Vagina (tissue), 2 donors: ENCODE measurements around the gene MSL2. TPM values are rescaled to one million over a fixed set of nuclear protein-coding genes. Genes with fewer than 3 reads are reported as not detected.
"Not testable (repeated sequence)": the region's sequence is repeated elsewhere in the genome, so short reads cannot be mapped to it uniquely, and the experiment has no call there.

Experiments used
- DNase-seq, 2 donors: peaks; one replicate each; pipeline ENCODE4 v3.0.0-alpha.2; 2017; ENCODE audit errors: extremely low spot score in 2 of 2
- H3K27ac ChIP-seq: fragments of 200-600 bp; sonication (generic); one replicate; pipeline ENCODE4 v1.5.1; 2019
- H3K27me3 ChIP-seq: fragments of 200-600 bp; sonication (generic); one replicate; pipeline ENCODE4 v1.5.1; 2019
- H3K36me3 ChIP-seq, 2 donors: fragments of 200-600 bp; sonication (generic); one replicate each; pipeline ENCODE4 v1.5.1; 2017 to 2019
- H3K4me1 ChIP-seq: fragments of 200-600 bp; sonication (generic); one replicate; pipeline ENCODE4 v1.5.1; 2019
- H3K4me3 ChIP-seq, 2 donors: fragments of 200-600 bp; sonication (generic); 1 replicate in 1 of 2; 2 replicates in 1 of 2; pipeline ENCODE4 v1.5.1; 2016 to 2019
- H3K9me3 ChIP-seq: fragments of 200-600 bp; sonication (generic); one replicate; pipeline ENCODE4 v1.5.1; 2019
- POLR2A ChIP-seq, 2 donors: fragments of 450-650 bp; IDR thresholded peaks; one replicate each; pipeline ENCODE4 v1.6.1; 2017; ENCODE audit warnings: antibody characterized with exemption in 2 of 2, mild to moderate bottlenecking in 2 of 2, moderate library complexity in 2 of 2
- POLR2AphosphoS5 ChIP-seq, 2 donors: sonication (generic); formaldehyde crosslinking; IDR thresholded peaks; one replicate each; pipeline ENCODE4 v1.9.0; 2017; ENCODE audit warnings: antibody characterized with exemption in 2 of 2, mild to moderate bottlenecking in 2 of 2, low read depth in 1 of 2; ENCODE audit not compliant: insufficient read depth in 1 of 2
- intact Hi-C: fragments of 100-400 bp; cut with DNase I; formaldehyde crosslinking; loops from one replicate; pipeline ENCODE4 v1.15.1; 2023
- total RNA-seq: library from RNA; depleted of rRNA; stranded (reverse); fragments of >200 nt; gene quantifications from one replicate; pipeline ENCODE4 v1.2.3, GENCODE V29; 2016
- TF ChIP-seq, protein P1 (sequence below), 3 experiments: fragments of 450-650 bp in 2 of 3; fragments of 200-600 bp in 1 of 3; sonication (generic) in 1 of 3; IDR thresholded peaks; one replicate each; pipeline ENCODE4 v1.5.1; 2017 to 2019; ENCODE audit warnings: antibody characterized with exemption in 3 of 3, mild to moderate bottlenecking in 2 of 3, moderate library complexity in 2 of 3

Gene MSL2
- total RNA-seq, 1 donor from 2014 or later: 18.7 TPM

DNA sequence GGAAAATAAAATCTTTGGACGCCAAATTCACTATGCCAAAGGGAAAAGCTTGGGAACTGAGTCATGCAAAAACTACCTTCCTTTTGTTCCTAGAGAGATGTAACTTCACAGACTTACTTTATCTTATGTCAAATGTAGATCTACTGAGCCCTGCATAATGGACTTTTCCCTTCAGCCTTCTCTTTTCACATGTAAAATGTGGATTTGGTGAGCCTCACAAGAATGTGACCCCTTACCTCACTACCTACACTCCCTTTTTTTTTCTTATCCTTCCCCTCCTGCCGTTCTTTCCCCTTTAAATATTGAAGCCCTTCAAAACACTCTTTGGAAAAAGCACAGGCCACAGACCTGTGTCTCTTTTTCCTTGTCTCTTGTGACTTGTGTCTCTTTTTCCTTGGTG, 40.0 kb upstream of the MSL2 start:
- H3K9me3 ChIP-seq: no peaks in the 10 kb centered on the region
- no peaks in the 10 kb centered on the region for H3K4me1 ChIP-seq
- no peak for TF ChIP-seq POLR2A (IDR thresholded peaks at IDR 0.05)
- intact Hi-C loops: no loop called here
- H3K27ac ChIP-seq: no peak overlapping the region
- no peaks in the 10 kb centered on the region for H3K36me3 ChIP-seq
- H3K4me3 ChIP-seq: no peak overlapping the region
- no peaks in the 10 kb centered on the region for H3K27me3 ChIP-seq
- DNase-seq: no peak

DNA sequence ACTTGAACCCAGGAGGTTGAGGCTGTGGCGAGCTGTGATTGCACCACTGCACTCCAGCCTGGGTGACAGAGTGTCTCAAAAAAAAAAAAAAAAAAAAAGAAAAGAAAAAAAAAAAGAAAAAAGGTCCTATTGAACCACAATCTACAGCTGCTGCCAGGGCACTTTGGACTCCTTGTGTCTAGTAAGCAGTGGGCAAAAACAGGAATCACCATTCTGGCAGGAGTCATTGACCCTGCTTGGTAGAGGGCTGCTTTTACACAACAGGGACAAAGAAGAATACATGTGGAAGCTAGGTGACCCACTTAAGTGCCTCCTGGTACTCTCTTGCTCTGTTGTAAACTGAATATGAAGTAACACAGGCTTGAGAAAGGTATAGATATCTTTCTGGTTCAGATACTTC, 39.4 kb upstream of the MSL2 start:
- H3K36me3 ChIP-seq: no peaks in the 10 kb centered on the region
- no peaks in the 10 kb centered on the region for H3K4me1 ChIP-seq
- no peaks in the 10 kb centered on the region for H3K27me3 ChIP-seq
- H3K4me3 ChIP-seq: no peak overlapping the region
- no peak for DNase-seq
- H3K27ac ChIP-seq: no peak overlapping the region
- no peaks in the 10 kb centered on the region for H3K9me3 ChIP-seq
- TF ChIP-seq POLR2A (IDR thresholded peaks at IDR 0.05): no peak
- TF ChIP-seq, protein P1, sequence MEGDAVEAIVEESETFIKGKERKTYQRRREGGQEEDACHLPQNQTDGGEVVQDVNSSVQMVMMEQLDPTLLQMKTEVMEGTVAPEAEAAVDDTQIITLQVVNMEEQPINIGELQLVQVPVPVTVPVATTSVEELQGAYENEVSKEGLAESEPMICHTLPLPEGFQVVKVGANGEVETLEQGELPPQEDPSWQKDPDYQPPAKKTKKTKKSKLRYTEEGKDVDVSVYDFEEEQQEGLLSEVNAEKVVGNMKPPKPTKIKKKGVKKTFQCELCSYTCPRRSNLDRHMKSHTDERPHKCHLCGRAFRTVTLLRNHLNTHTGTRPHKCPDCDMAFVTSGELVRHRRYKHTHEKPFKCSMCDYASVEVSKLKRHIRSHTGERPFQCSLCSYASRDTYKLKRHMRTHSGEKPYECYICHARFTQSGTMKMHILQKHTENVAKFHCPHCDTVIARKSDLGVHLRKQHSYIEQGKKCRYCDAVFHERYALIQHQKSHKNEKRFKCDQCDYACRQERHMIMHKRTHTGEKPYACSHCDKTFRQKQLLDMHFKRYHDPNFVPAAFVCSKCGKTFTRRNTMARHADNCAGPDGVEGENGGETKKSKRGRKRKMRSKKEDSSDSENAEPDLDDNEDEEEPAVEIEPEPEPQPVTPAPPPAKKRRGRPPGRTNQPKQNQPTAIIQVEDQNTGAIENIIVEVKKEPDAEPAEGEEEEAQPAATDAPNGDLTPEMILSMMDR (IDR thresholded peaks at IDR 0.05): no peak
- TF ChIP-seq POLR2AphosphoS5 (IDR thresholded peaks at IDR 0.05; ENCODE audit: insufficient read depth in 1 of 2, low read depth in 1 of 2): no peak
- intact Hi-C loops: no loop called here

DNA sequence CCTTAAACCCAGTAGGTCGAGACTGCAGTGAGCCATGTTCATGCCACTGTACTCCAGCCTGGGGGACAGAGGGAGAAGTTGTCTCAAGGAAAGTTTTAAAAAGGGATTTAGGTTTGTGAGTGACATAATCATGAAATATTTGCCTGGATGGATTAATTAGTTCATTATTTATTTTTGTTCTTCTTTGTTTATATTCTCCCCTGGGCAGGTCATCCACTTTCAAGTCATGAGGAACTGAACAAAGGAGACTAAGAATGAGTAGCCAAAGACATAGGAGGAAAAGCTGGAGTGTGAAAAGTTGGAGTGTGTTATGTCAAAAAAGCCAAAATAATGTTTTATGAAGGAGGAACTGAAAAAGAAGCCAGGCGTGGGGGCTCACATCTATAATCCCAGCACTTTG, 36.3 kb upstream of the MSL2 start:
- TF ChIP-seq POLR2A (IDR thresholded peaks at IDR 0.05) (no peak), POLR2AphosphoS5 (IDR thresholded peaks at IDR 0.05; ENCODE audit: insufficient read depth in 1 of 2, low read depth in 1 of 2) (no peak)
- TF ChIP-seq, protein P1 (IDR thresholded peaks at IDR 0.05): no peak
- Histone ChIP-seq H3K4me1 (no peaks in the 10 kb centered on the region), H3K4me3 (no peak overlapping the region), H3K9me3 (no peaks in the 10 kb centered on the region), H3K27ac (no peak overlapping the region), H3K36me3 (no peaks in the 10 kb centered on the region), H3K27me3 (no peaks in the 10 kb centered on the region)
- intact Hi-C loops: no loop called here
- DNase-seq: no peak

DNA sequence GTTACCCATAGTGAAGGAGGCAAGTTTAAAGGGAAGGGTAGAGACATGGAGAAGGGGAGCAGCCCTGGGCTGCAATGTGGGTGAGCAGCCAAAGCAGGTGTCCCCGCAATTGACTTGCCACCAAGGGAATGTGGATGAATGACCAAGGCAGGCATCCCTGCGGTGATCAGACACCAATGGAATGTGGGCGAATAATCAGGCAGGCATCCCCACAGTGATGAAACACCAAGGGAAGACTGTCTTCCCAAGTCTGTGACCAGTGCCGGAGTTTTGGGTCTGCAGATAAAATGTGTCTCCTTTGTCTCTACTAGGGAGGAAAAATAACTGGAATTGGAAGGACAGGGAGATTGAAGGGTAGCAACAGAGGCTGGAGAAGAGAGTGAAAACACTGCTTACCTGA, 26.6 kb upstream of the MSL2 start:
- H3K4me1 ChIP-seq, H3K27me3 ChIP-seq, H3K9me3 ChIP-seq, H3K36me3 ChIP-seq, H3K4me3 ChIP-seq, intact Hi-C loops, H3K27ac ChIP-seq, DNase-seq: not testable (repeated sequence)

DNA sequence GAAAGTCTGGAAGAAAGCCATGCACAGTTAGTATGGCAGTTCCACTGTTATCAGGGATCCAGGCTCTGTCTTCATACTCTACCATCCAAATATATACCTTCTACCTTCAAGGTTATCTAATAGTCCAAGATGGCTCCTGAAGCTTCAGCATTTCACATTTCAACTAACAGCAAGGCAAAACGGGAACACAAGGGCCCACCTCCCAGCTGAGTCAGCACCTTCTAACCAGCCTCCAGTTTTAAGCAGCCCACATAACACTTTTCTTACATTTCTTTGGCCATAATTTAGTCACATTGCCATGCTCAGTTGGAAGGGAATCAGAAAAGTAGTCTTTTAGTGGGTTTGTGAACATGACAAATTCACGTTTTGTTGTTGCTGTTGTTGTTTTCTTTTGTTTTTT, 15.4 kb upstream of the MSL2 start:
- no peaks in the 10 kb centered on the region for H3K9me3 ChIP-seq
- H3K4me1 ChIP-seq: no peaks in the 10 kb centered on the region
- no peak overlapping the region for H3K27ac ChIP-seq
- no peak overlapping the region for H3K4me3 ChIP-seq
- no peaks in the 10 kb centered on the region for H3K27me3 ChIP-seq
- TF ChIP-seq POLR2A (IDR thresholded peaks at IDR 0.05) (no peak), POLR2AphosphoS5 (IDR thresholded peaks at IDR 0.05; ENCODE audit: insufficient read depth in 1 of 2, low read depth in 1 of 2) (no peak)
- TF ChIP-seq, protein P1 (IDR thresholded peaks at IDR 0.05): no peak
- DNase-seq: no peak
- intact Hi-C loops: no loop called here
- H3K36me3 ChIP-seq: no peaks in the 10 kb centered on the region

DNA sequence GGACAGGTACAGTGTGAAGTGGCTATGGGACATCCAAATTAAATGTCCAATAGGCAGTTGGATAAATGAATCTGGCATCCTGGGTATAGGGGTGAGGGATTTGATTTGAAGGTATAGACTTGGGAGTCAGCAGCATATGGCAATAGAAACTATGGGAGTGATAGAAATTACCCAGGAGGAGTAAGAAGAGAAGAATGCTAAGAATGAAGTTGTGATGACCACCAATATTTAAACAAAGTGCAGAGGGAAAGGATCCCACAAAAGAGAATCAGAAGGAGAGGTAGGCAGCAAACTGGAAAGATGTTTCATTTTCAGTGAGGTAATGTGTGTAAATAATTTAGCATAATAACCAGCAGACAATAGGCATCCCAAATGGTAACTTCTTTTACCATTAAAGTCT, 13.8 kb upstream of the MSL2 start:
- H3K4me3 ChIP-seq: no peak overlapping the region
- no peak overlapping the region for H3K27ac ChIP-seq
- H3K4me1 ChIP-seq: no peaks in the 10 kb centered on the region
- H3K36me3 ChIP-seq: no peaks in the 10 kb centered on the region
- H3K27me3 ChIP-seq: no peaks in the 10 kb centered on the region
- intact Hi-C loops: no loop called here
- no peak for DNase-seq
- TF ChIP-seq, protein P1 (IDR thresholded peaks at IDR 0.05): no peak
- TF ChIP-seq POLR2A (IDR thresholded peaks at IDR 0.05) (no peak), POLR2AphosphoS5 (IDR thresholded peaks at IDR 0.05; ENCODE audit: insufficient read depth in 1 of 2, low read depth in 1 of 2) (no peak)
- no peaks in the 10 kb centered on the region for H3K9me3 ChIP-seq
